COLO829 (cell line): ENCODE results near the gene ERC1.
A peak's percentile ranks its signal among the peaks of the same experiment; 100 is the strongest.
"Not testable (repeated sequence)": the region's sequence is repeated elsewhere in the genome, so short reads cannot be mapped to it uniquely, and the experiment has no call there.

Experiments used
- DNase-seq: peaks from one replicate; pipeline ENCODE4 v3.0.0; 2012; ENCODE audit warnings: low spot score

The ERC1 gene

DNA sequence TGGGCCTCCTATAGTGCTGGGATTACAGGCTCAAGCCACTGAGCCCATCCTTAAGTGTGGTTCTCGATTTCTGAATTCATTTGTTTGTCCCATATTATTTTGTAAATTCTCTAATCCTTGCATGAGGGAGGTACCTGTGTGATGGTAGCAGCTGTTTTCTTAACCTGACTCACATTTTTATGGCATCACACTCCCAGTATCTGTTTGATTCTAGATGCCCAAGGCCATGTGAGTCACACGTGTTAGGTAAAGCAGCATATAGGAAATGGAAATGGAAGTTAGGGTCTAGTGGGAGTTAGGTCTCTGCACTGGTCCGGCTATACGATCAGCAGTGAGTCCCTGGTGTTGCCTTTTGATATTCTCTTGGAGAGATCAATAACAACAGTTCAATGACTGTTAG is 198.1 kb downstream of the ERC1 start:
- no peak for DNase-seq

- no peak for DNase-seq
Observed at GRCh38 chr12:1195513-1195912, 204.5 kb downstream of the ERC1 start.

GRCh38 chr12:1197264-1198018 is 206.4 kb downstream of the ERC1 start:
- no peak for DNase-seq

DNA sequence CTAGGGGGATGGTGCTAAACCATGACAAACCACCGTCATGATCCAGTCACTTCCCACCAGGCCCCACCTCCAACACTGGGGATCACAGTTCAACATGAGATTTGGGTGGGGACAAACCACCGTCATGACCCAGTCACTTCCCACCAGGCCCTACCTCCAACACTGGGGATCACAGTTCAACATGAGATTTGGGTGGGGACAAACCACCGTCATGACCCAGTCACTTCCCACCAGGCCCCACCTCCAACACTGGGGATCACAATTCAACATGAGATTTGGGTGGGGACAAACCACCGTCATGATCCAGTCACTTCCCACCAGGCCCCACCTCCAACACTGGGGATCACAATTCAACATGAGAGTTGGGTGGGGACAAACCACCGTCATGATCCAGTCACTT is 207.8 kb downstream of the ERC1 start:
- DNase-seq, result not testable (repeated sequence)

GRCh38 chr12:1199700-1200099 is 208.7 kb downstream of the ERC1 start:
- no peak for DNase-seq

DNA sequence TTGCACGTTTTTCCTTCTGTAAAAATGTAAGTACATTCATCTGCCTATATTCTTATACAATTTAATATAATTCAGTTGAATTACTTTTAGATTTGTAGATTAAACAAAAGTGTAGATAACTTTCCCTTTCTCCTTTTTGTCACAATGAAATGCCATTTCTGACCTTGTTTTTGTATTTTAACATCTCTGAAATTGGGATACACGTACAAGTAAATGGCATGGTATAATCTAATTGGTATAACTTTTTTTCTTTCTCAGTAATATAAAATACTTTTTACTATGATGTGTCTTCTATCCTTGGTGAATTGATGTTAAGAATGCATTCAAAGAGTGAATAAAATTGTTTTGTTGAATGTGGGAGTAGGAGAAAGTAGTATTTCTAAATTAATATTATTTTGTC is 210.0 kb downstream of the ERC1 start:
- DNase-seq, result no peak

DNA sequence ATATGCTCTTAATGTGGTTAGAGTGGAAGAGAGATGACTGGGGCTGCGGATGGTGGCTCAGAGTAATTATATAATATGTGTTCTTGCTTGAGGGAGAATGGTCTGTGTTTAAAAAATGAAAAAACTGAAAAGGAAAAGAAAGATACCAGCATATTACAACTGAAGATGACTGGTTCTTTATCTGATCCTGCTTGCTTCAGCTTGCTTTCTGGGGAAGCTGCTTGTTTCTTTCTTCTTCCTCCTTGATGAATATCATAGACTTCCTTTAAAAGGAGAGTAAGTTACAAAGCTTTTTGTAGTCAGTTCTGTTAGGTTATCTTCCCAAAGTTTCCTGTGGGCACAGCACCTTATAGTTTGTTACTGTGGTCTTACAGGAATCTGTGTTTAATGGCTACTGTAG is 210.9 kb downstream of the ERC1 start:
- no peak for DNase-seq

DNA sequence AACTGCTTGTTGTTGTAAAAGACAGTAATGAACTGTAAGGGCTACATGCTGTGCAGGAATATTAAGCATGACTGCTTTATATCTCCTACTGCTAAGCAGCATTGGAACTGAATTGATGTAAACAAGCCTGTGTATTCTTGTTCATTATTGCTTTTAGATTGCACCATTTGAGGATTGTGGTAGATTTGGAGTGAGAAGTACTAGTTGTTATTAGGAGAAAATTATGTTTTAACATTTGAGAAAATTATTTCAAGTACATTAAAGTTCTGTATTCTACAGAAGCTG is 212.7 kb downstream of the ERC1 start:
- no peak for DNase-seq

DNA sequence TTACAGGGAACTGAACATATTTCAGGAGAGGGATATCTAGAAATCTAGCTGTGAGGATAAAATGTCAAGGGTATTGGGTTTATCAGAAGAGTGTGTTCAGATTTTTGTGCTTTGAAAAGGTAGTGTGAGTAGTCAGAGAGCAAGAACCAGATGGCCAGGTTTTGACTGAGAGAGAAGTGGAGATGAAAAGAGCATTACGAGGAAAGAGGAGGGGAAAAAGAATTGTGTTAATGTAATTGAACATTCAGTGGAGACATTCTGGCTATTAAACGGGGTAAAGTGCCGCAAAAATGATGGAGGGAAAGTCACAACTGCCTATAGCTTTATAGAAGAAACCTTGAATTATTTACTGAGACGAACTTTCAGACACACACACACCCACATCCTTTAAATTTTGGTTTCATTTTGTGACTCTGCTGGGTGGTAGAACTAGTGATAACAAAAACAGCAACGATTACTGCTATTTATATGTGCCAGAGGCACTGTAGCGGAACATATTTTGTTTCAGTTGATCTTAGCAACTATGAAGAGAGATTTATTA is 213.6 kb downstream of the ERC1 start:
- no peak for DNase-seq

DNA sequence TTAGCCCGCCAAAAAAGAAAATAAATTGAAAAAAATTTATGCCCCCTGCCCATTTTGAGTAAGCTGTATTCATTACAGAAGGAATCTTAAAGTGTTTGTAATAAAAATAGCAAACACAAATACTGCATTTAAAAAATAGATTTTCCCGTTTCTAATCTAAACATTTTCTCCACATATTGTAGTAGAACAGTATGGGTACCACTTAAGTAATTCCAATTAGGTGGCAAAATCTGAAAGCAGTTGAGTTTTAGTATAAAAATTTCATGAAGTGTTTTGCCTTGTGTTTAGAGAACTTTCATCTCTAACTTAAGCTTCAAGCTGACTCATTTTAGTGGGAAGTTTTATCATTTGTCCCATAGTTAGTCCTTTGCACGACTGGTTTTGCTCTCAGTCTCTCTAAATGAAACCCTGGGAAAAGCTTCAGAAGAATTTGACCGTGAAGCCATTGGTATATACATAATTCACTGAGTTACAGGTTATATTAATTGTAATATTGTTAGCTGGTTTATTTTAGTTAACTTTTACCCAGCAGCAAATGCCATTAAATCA is 214.6 kb downstream of the ERC1 start:
- no peak for DNase-seq

DNA sequence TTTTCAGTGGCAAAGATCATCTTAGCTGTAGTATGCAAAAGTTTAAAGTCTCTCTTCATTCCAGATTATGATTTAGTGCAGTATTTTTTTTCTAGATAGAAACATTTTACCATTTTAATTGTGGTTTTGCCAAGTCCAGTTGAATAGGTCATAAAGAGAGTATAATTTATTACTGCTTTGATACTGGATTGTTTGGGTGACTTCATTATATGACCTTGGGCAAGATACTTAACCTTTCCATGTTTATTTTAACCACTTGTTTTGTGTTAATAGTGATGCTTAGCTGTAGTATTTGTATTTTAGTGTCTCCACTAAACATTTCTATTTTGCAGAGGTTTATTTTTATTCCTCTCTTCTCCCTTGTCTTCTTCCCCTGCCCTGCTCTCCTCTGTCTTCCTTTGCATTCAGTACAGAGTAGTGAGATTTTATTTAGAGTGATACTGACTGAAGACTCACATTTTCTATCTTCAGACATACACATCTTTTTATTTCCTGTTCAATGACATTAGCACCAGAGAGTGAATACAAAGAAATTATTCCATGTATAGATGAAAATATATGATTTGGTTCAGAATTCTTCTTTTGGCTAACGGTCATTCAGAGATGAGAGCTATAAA is 215.2 kb downstream of the ERC1 start:
- DNase-seq, result no peak

DNA sequence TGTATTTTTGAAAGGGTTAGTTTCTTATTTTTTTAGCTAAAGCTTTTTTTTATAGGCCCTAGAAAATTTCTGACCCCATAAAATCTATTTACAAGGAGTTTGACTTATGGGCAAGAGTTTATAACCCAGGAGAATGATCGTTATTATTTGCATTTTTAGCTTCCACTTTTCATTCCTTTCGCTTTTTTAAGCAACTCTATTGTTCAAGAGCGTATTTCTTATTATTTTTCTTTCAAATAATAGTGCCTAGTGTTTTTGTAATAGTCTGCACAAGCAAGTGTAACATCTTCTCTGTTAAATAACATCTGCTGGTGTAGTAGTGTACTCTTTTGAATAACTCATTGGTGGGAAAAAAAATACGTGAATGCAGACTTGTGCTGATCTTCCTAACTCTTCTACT is 216.3 kb downstream of the ERC1 start:
- no peak for DNase-seq

DNA sequence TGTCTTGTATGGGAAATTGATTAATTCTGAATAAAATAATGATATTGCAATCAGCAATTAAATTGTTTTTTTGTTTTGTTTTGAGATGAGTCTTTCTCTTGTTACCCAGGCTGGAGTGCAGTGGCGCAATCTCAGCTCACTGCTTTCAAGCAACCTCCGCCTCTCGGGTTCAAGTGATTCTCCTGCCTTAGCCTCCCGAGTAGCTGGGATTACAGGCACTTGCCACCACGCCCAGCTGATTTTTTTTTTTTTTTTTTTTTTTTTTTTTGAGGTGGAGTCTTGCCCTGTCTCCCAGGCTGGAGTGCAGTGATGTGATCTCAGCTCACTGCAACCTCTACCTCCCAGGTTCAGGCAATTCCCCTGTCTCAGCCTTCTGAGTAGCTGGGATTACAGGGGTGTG is 217.7 kb downstream of the ERC1 start:
- not testable (repeated sequence) for DNase-seq

GRCh38 chr12:1212526-1212925 is 221.5 kb downstream of the ERC1 start:
- no peak for DNase-seq

DNA sequence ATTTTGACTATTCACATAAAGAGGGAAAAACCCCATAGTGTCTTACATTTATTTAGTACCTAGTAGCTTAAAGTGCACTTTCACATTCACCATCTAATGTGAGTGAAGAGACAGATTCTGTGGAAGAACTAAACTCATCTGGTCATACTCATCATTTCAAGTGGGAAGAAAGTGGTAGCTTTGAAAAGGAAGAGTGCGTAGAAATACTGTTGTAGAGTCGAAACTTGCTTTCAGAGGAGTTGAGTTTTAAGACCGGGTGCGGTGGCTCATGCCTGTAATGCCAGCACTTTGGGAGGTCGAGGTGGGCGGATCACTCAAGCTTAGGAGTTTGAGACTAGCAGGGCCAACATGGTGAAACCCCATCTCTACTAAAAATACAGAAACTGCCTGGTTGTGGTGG is 222.2 kb downstream of the ERC1 start:
- DNase-seq, result no peak

- no peak for DNase-seq
Observed at GRCh38 chr12:1213618-1214205, 222.7 kb downstream of the ERC1 start.

GRCh38 chr12:1216560-1216959 is 225.5 kb downstream of the ERC1 start:
- peak; percentile 77 for DNase-seq

DNA sequence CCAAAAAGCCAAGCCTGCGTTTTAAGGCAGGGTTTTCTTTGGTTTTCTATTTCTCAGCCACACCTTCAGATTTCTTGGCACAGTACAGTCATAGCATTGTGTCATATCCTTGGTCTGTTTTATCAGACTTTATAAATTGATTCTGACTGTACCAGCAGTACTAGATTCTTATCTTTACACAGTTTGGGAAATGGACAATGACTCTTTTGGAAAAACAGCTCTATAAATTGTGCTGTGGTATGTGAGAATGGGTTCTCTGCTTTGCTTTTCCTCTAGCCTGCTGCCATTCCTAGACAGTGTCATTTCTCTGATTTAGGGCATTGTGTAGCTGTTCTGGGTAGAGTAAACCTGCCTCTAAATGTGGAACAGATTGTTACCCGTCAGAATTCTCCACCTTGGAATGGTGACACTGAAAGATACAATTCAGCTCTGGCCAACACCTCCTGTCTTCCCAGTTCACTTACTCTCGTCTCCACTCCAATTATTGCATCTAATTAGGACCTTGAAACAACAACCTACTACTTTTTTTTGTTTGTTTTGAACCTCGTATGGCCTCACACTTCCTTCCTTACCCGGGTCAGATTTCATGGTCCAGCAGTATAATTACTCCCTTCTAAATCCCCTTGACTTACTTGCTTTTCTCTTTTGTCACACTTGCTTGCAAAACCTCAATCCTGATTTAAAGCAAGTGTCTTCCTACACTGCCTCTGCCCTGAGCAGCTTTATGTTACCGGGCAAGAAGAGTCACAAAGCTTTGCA is 226.3 kb downstream of the ERC1 start:
- DNase-seq, result peak; percentile 39

DNA sequence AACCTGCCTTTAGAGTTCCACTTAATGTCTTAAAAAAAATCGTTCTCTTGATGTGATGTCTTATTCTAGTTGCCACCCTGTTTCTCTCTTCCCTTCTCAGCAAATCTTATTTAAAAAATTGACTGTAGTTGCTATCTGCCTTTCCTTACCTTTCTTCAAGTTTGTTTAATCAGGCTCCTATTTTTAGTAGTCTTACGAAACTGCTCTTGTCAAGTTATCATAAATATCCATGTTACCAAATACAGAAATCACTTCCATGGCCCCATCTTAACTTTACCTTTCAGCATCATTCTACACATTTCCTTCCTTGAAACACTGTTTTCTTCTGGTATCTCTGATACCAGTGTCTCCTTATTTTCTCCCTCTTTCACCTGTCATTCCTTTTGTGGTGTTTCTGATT is 227.3 kb downstream of the ERC1 start:
- DNase-seq, result no peak

GRCh38 chr12:1220127-1221092 is 229.4 kb downstream of the ERC1 start:
- DNase-seq, result no peak
